Vagina (tissue), 2 donors: ENCODE results near the gene RPL32. TPM values are rescaled to one million over a fixed set of nuclear protein-coding genes. Genes with fewer than 3 reads are reported as not detected.
"Not testable (repeated sequence)": the region's sequence is repeated elsewhere in the genome, so short reads cannot be mapped to it uniquely, and the experiment has no call there.

Experiments used
- DNase-seq, 2 donors: peaks; one replicate each; pipeline ENCODE4 v3.0.0-alpha.2; 2017; ENCODE audit errors: extremely low spot score in 2 of 2
- H3K27ac ChIP-seq: fragments of 200-600 bp; sonication (generic); one replicate; pipeline ENCODE4 v1.5.1; 2019
- H3K27me3 ChIP-seq: fragments of 200-600 bp; sonication (generic); one replicate; pipeline ENCODE4 v1.5.1; 2019
- H3K36me3 ChIP-seq, 2 donors: fragments of 200-600 bp; sonication (generic); one replicate each; pipeline ENCODE4 v1.5.1; 2017 to 2019
- H3K4me1 ChIP-seq: fragments of 200-600 bp; sonication (generic); one replicate; pipeline ENCODE4 v1.5.1; 2019
- H3K4me3 ChIP-seq, 2 donors: fragments of 200-600 bp; sonication (generic); 1 replicate in 1 of 2; 2 replicates in 1 of 2; pipeline ENCODE4 v1.5.1; 2016 to 2019
- H3K9me3 ChIP-seq: fragments of 200-600 bp; sonication (generic); one replicate; pipeline ENCODE4 v1.5.1; 2019
- CTCF ChIP-seq, 3 experiments: fragments of 450-650 bp in 2 of 3; fragments of 200-600 bp in 1 of 3; sonication (generic) in 1 of 3; IDR thresholded peaks; one replicate each; pipeline ENCODE4 v1.5.1; 2017 to 2019; ENCODE audit warnings: antibody characterized with exemption in 3 of 3, mild to moderate bottlenecking in 2 of 3, moderate library complexity in 2 of 3
- POLR2A ChIP-seq, 2 donors: fragments of 450-650 bp; IDR thresholded peaks; one replicate each; pipeline ENCODE4 v1.6.1; 2017; ENCODE audit warnings: antibody characterized with exemption in 2 of 2, mild to moderate bottlenecking in 2 of 2, moderate library complexity in 2 of 2
- POLR2AphosphoS5 ChIP-seq, 2 donors: sonication (generic); formaldehyde crosslinking; IDR thresholded peaks; one replicate each; pipeline ENCODE4 v1.9.0; 2017; ENCODE audit warnings: antibody characterized with exemption in 2 of 2, mild to moderate bottlenecking in 2 of 2, low read depth in 1 of 2; ENCODE audit not compliant: insufficient read depth in 1 of 2
- intact Hi-C: fragments of 100-400 bp; cut with DNase I; formaldehyde crosslinking; loops from one replicate; pipeline ENCODE4 v1.15.1; 2023
- total RNA-seq: library from RNA; depleted of rRNA; stranded (reverse); fragments of >200 nt; gene quantifications from one replicate; pipeline ENCODE4 v1.2.3, GENCODE V29; 2016

The RPL32 gene
- total RNA-seq, 1 donor from 2014 or later = 2,085 TPM

GRCh38 chr3:12852201-12852600, 10.8 kb upstream of the RPL32 start:
- TF ChIP-seq CTCF (IDR thresholded peaks at IDR 0.05) (no peak), POLR2A (IDR thresholded peaks at IDR 0.05) (no peak), POLR2AphosphoS5 (IDR thresholded peaks at IDR 0.05; ENCODE audit: insufficient read depth in 1 of 2, low read depth in 1 of 2) (no peak)
- H3K4me3 ChIP-seq = no peak overlapping the region
- intact Hi-C loops = no loop called here

GRCh38 chr3:12845811-12846210, 4.4 kb upstream of the RPL32 start:
- Histone ChIP-seq H3K9me3 (no peaks in the 10 kb centered on the region), H3K4me1 (no peaks in the 10 kb centered on the region), H3K36me3 (no peaks in the 10 kb centered on the region), H3K27me3 (no peaks in the 10 kb centered on the region), H3K27ac (no peak overlapping the region), H3K4me3 (no peak overlapping the region)
- intact Hi-C loops = no loop called here
- DNase-seq = no peak
- TF ChIP-seq POLR2A (IDR thresholded peaks at IDR 0.05) = no peak
- TF ChIP-seq POLR2AphosphoS5 (IDR thresholded peaks at IDR 0.05; ENCODE audit: insufficient read depth in 1 of 2, low read depth in 1 of 2) = no peak
- TF ChIP-seq CTCF (IDR thresholded peaks at IDR 0.05) = no peak

More at GRCh38 chr3:12852201-12852600, 10.8 kb upstream of the RPL32 start:
- Histone ChIP-seq H3K27ac (no peak overlapping the region), H3K27me3 (no peaks in the 10 kb centered on the region), H3K36me3 (no peaks in the 10 kb centered on the region), H3K4me1 (no peaks in the 10 kb centered on the region), H3K9me3 (no peaks in the 10 kb centered on the region)
- no peak for DNase-seq

GRCh38 chr3:12842469-12842868, 1.1 kb upstream of the RPL32 start:
- DNase-seq = no peak
- no peaks in the 10 kb centered on the region for H3K9me3 ChIP-seq
- TF ChIP-seq CTCF (IDR thresholded peaks at IDR 0.05) (no peak), POLR2A (IDR thresholded peaks at IDR 0.05) (no peak), POLR2AphosphoS5 (IDR thresholded peaks at IDR 0.05; ENCODE audit: insufficient read depth in 1 of 2, low read depth in 1 of 2) (no peak)
- H3K4me1 ChIP-seq = peaks cover 33% of the 10 kb centered on the region
- intact Hi-C loops = no loop called here
- no peaks in the 10 kb centered on the region for H3K27me3 ChIP-seq
- H3K36me3 ChIP-seq = peaks cover 0 to 20% of the 10 kb centered on the region in 2 donors
- no peak overlapping the region for H3K4me3 ChIP-seq
- H3K27ac ChIP-seq = no peak overlapping the region

GRCh38 chr3:12841970-12842328, 584 bp upstream of the RPL32 start:
- peak overlapping the region in 1 of 2 donors; percentile 64 for H3K4me3 ChIP-seq
- intact Hi-C loops = no loop called here
- TF ChIP-seq CTCF (IDR thresholded peaks at IDR 0.05) = no peak
- TF ChIP-seq POLR2AphosphoS5 (IDR thresholded peaks at IDR 0.05; ENCODE audit: insufficient read depth in 1 of 2, low read depth in 1 of 2) = no peak

GRCh38 chr3:12840591-12841148, 695 bp downstream of the RPL32 start:
- TF ChIP-seq POLR2AphosphoS5 (IDR thresholded peaks at IDR 0.05; ENCODE audit: insufficient read depth in 1 of 2, low read depth in 1 of 2) = no peak
- TF ChIP-seq CTCF (IDR thresholded peaks at IDR 0.05) = no peak
- no peak for TF ChIP-seq POLR2A (IDR thresholded peaks at IDR 0.05)
- no peak for DNase-seq
- intact Hi-C loops = no loop called here

More at GRCh38 chr3:12841970-12842328, 584 bp upstream of the RPL32 start:
- DNase-seq = no peak
- no peaks in the 10 kb centered on the region for H3K27me3 ChIP-seq
- H3K27ac ChIP-seq = peak overlapping the region; percentile 86
- H3K36me3 ChIP-seq = peaks cover 0 to 25% of the 10 kb centered on the region in 2 donors
- peaks cover 38% of the 10 kb centered on the region for H3K4me1 ChIP-seq
- no peaks in the 10 kb centered on the region for H3K9me3 ChIP-seq

GRCh38 chr3:12840148-12840547, 1.2 kb downstream of the RPL32 start:
- H3K36me3 ChIP-seq = peaks cover 0 to 42% of the 10 kb centered on the region in 2 donors
- H3K4me1 ChIP-seq = peaks cover 41% of the 10 kb centered on the region
- DNase-seq, H3K9me3 ChIP-seq, intact Hi-C loops, H3K27me3 ChIP-seq: not testable (repeated sequence)
- peak overlapping the region; percentile 86 for H3K27ac ChIP-seq
- H3K4me3 ChIP-seq = peak overlapping the region; percentile 64 to 78

More at GRCh38 chr3:12840591-12841148, 695 bp downstream of the RPL32 start:
- no peaks in the 10 kb centered on the region for H3K27me3 ChIP-seq
- H3K36me3 ChIP-seq = peaks cover 0 to 38% of the 10 kb centered on the region in 2 donors
- H3K9me3 ChIP-seq = no peaks in the 10 kb centered on the region
- peak overlapping the region; percentile 64 to 78 for H3K4me3 ChIP-seq
- H3K4me1 ChIP-seq = peaks cover 41% of the 10 kb centered on the region
- peak overlapping the region; percentile 86 for H3K27ac ChIP-seq
